CD4-positive, alpha-beta T cell treated with Interleukin-10 for 1 hour (primary cell): ENCODE results near the gene CSNK2A2.

Source experiments
- DNase-seq: peaks from one replicate; pipeline ENCODE4 v3.0.0-alpha.2; 2020

CSNK2A2 gene

GRCh38 chr16:58198022-58198683, at the start of gene CSNK2A2:
CSNK2A2 (minus strand) TSS chr16:58198106; CDS start chr16:58197736, 370 bp downstream.
- DNase-seq = peak; percentile 76

- DNase-seq = no peak
Observed at GRCh38 chr16:58243528-58244004, 45.7 kb upstream of the CSNK2A2 start.

GRCh38 chr16:58236831-58237230, 38.9 kb upstream of the CSNK2A2 start:
- no peak for DNase-seq

GRCh38 chr16:58236231-58236690, 38.4 kb upstream of the CSNK2A2 start:
- DNase-seq = peak; percentile 70

- no peak for DNase-seq
Observed at GRCh38 chr16:58235663-58236062, 37.8 kb upstream of the CSNK2A2 start.

- DNase-seq = no peak
Observed at GRCh38 chr16:58234831-58235595, 37.1 kb upstream of the CSNK2A2 start.

GRCh38 chr16:58230259-58230658, 32.4 kb upstream of the CSNK2A2 start:
- no peak for DNase-seq

GRCh38 chr16:58226790-58227189, 28.9 kb upstream of the CSNK2A2 start:
- no peak for DNase-seq

GRCh38 chr16:58225965-58226602, 28.2 kb upstream of the CSNK2A2 start:
- no peak for DNase-seq

GRCh38 chr16:58222532-58223316, 24.8 kb upstream of the CSNK2A2 start:
- DNase-seq = no peak

- DNase-seq = no peak
Observed at GRCh38 chr16:58219432-58219831, 21.5 kb upstream of the CSNK2A2 start.

GRCh38 chr16:58218786-58219185, 20.9 kb upstream of the CSNK2A2 start:
- no peak for DNase-seq

- no peak for DNase-seq
Observed at GRCh38 chr16:58217311-58217925, 19.5 kb upstream of the CSNK2A2 start.

- DNase-seq = no peak
Observed at GRCh38 chr16:58212824-58213655, 15.1 kb upstream of the CSNK2A2 start.

- DNase-seq = no peak
Observed at GRCh38 chr16:58211846-58212245, 13.9 kb upstream of the CSNK2A2 start.

- DNase-seq = no peak
Observed at GRCh38 chr16:58211245-58211644, 13.3 kb upstream of the CSNK2A2 start.

- no peak for DNase-seq
Observed at GRCh38 chr16:58205276-58206036, 7.5 kb upstream of the CSNK2A2 start.

GRCh38 chr16:58201163-58201562, 3.3 kb upstream of the CSNK2A2 start:
- DNase-seq = no peak

GRCh38 chr16:58200004-58200797, 2.3 kb upstream of the CSNK2A2 start:
- no peak for DNase-seq
